Hematopoietic multipotent progenitor cell treated with erythropoietin and hydrocortisone succinate and interleukin-3 and kit ligand, for 8 days (in vitro differentiated cells): ENCODE data around the gene SETD3.

Source experiments
- DNase-seq: peaks from one replicate; pipeline ENCODE4 v3.0.0-alpha.2; 2015

SETD3 gene

GRCh38 chr14:99387880-99388279, 92.8 kb downstream of the SETD3 start:
- no peak for DNase-seq

- no peak for DNase-seq
These were observed 95.9 kb downstream of the SETD3 start for GRCh38 chr14:99384450-99385417.

- no peak for DNase-seq
These were observed 96.9 kb downstream of the SETD3 start for GRCh38 chr14:99383472-99384449.

GRCh38 chr14:99382781-99383471, 97.7 kb downstream of the SETD3 start:
- DNase-seq: no peak

DNA sequence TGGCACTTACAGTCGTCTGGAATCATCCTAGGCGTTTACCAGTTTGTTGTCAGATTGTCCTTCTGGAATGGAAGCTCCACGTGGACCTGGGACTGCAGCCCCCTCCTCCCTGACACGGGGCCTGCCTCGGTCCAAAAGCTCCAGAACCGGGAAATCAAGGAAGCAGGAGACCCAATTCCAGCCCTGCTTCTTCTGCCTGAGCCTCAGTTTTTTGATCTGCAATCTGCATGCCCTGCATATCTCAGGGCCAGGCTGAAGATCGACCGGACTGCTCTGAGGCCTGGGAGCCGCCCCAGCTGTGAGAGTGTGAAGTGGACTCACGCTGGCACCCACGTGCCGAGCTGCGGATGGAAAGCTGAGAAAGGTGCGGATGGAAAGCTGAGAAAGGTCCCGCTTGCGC, 98.6 kb downstream of the SETD3 start:
- no peak for DNase-seq

GRCh38 chr14:99381688-99382060, 99.0 kb downstream of the SETD3 start:
- no peak for DNase-seq

DNA sequence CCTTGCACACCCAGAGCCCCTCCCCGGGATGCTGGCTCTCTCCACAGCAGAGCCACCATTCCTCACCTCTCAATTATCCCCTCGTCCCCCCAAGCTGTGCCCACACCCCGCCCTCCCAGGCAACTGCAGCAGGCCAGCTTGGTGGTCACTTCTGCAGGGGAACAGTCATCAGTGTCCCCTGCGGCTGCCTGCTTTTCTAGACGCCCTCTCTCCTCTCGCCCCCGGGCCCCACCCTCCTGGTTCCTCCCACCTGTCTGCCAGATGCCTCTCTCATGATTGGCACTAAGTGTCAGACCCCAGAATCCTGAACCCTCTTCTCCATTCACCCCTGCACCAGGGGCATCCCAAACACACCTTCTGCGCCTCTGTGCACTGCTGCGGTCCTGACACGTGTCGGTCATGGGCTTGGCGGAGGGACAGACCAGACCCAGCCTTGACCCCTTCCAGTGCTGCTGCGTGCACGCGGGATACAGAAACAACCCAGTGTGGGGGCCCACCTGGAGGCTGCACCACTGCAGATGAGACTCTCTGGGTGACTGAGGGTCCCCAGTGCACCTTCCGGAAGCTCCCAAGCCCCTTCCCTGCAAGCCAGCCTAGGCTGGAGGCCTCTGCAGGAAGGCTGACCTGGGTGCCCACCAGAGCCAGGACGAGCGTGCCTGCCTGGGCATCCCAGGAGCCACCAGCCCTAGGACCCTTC, 99.5 kb downstream of the SETD3 start:
- no peak for DNase-seq

DNA sequence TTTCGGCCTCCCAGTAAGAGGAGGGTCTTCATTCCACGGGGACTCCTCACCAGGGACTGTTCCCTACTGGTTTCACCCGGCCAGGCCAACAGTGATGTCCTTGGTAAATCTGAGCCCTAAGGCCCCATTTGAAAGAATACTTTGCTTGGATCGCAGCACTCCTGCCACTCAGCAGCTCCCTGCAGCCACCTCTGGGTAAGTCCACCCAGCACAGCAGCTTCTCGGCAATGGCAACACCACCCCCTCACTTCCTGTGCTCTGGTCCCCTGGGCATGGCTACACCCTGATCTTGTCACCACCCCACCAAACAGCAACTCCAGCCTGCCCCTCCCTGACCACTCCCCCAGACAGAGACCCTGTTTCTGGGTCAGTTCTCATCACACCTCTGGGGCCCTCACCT, 100.3 kb downstream of the SETD3 start:
- DNase-seq: peak; percentile 27

DNA sequence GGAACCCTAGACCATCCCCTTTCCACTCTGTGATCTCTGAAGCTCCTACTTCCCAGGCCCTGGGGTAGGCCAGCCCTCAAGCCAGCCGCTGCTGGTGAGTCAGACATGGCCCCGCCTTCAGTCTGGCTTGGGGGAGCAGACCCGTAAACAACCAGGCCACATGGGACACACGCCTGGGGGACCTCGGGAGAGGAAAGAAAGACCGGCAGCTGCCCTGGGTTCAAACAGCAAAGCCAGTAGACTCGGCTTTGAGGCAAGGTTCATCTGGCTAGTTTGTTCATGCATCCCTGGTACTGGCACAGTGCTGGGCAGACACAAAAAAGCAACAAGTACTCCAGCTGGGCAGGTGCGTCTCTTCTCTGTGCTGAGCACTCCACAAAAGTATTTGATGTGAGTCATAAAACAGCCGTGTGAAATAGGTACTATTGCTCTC, 101.9 kb downstream of the SETD3 start:
- DNase-seq: peak; percentile 35

DNA sequence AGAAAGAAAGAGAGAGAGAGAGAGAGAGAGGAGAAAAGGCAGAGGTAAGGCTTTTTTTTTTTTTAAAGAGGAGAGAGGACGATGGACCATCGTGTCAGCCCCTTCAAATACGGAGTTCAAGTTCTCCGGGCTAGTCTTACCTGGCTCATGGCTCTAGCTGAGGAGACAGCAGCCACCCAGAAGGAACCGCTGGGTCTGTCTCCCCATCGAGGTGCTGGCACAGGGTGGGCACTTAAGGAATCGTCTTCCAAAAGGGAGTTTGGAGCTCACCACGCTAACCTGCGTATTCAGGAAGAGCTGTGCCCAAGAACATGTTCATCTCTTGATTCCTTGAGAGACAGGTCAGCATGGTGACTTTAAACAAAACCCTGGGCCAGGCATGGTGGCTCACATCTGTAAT, 102.7 kb downstream of the SETD3 start:
- DNase-seq: no peak

GRCh38 chr14:99374964-99375363, 105.7 kb downstream of the SETD3 start:
- DNase-seq: no peak

GRCh38 chr14:99363616-99364290, 116.9 kb downstream of the SETD3 start:
- no peak for DNase-seq

- no peak for DNase-seq
These were observed 117.6 kb downstream of the SETD3 start for GRCh38 chr14:99363051-99363450.

- no peak for DNase-seq
These were observed 119.0 kb downstream of the SETD3 start for GRCh38 chr14:99361596-99362215.

- DNase-seq: peak; percentile 17
These were observed 119.7 kb downstream of the SETD3 start for GRCh38 chr14:99360774-99361595.

- DNase-seq: no peak
These were observed 120.8 kb downstream of the SETD3 start for GRCh38 chr14:99359906-99360305.

DNA sequence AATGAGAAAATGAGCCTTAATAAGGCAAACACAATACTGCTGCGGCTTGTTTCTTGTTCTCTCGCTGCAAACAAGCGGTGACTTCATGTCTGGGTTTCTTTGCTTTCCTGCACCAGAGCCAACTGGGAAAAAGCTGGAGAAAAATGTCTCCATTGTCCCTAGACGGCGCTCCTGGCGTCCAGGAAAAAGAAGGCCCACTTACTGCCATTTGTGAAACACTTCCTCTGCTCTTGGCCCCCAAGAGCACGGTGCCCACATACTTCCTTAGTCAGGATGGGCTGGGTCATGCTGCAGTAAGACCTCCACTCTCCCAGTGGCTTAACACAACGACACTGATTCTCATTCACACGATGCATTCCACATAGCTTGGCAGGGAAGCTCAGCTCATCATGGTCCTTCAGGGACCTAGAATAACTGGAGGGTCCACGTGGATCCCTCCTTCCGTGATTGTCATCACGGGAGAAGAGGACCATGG, 122.7 kb downstream of the SETD3 start:
- DNase-seq: no peak

DNA sequence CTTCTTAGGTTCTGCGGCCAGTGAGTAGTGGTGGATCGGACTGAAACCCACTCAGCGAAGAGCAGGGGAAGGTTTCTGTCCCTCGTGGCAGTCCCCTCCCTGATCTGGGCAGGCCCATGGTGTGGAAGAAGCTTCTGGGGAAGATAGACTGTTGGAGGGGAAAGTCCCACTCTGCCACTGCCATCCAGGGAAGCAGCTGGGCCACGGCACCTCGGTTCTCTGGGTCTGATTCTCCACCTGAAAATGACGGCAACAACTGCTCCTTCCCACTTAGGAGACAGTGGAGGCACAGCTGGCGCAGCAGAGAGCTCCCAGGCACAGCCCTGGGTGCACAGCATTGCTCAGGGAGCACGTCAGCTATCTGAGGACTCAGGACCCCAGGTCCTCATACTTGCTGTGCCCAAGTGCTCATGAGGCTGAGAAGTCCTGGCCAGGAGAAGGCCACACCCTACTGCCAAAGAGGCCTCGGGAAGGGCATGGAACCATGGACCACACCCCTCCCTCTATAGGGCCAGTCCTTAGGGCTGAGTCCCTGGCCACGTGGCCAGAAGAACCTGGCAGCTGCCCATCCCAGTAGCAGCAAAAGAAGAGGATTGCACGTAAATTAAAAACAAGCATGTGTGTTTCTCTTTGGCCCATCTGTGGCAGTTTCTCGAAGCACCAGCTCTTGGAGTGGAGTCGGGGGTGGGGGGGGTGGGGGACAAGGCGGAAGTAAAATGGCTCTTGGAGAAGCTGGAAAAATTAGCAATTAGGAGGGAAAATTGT, 123.3 kb downstream of the SETD3 start:
- DNase-seq: no peak

DNA sequence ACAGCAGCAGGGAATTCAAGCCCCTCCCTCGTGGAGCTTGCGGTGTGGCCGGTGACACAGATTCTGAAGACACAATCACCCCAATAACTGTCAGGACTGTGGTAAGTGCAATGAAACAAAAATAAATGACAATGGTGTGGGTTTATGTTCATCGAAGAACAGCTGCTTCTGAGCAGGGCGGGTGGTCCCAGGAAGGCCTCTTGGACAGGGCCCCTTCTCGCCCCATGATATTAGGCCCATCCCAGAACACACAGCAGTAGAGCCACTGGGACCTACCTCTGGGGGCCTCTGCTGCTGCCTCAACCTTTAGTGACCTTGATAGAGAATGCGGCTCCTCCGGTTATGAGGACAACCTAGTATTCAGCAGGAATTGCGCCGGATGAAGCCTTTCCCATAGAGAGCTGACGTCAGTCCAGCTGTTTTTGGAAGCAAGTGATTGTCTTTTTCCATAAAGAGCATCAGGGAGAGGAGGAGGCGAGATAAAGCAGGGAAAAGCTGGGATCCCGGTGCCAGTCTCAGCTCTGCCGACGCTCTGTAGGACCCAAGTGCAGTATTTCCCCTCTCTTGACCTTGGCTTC, 124.5 kb downstream of the SETD3 start:
- DNase-seq: no peak
